Progenitor cell of endocrine pancreas (in vitro differentiated cells): ENCODE results near the gene CTSC. TPM values are rescaled to one million over a fixed set of nuclear protein-coding genes. Genes with fewer than 3 reads are reported as not detected.

Experiments
- DNase-seq: peaks from one replicate; pipeline ENCODE4 v3.0.0; 2021; ENCODE audit warnings: low spot score; ENCODE audit not compliant: unreplicated experiment
- H3K27ac Mint-ChIP-seq: 2 replicates; pipeline ENCODE4 v1.8.0; 2021; ENCODE audit warnings: mild to moderate bottlenecking, moderate library complexity, mixed read lengths
- H3K27me3 Mint-ChIP-seq: 2 replicates; pipeline ENCODE4 v1.8.0; 2021; ENCODE audit warnings: mixed read lengths
- H3K36me3 Mint-ChIP-seq: 2 replicates; pipeline ENCODE4 v1.8.0; 2022; ENCODE audit warnings: mixed read lengths; ENCODE audit not compliant: insufficient read depth
- H3K4me1 Mint-ChIP-seq: 2 replicates; pipeline ENCODE4 v1.8.0; 2021; ENCODE audit warnings: low read depth, mixed read lengths
- H3K4me3 Mint-ChIP-seq: 2 replicates; pipeline ENCODE4 v1.8.0; 2021; ENCODE audit warnings: low read depth, mild to moderate bottlenecking, moderate library complexity, mixed read lengths
- H3K9me3 Mint-ChIP-seq: 2 replicates; pipeline ENCODE4 v1.8.0; 2021; ENCODE audit warnings: low read depth, mixed read lengths
- CTCF ChIP-seq: fragments of 200-600 bp; sonication (generic); IDR thresholded peaks from one replicate; pipeline ENCODE4 v1.5.0; 2021; ENCODE audit warnings: antibody characterized with exemption, mild to moderate bottlenecking; ENCODE audit not compliant: unreplicated experiment
- total RNA-seq: library from RNA; stranded (reverse); gene quantifications from 2 replicates; pipeline ENCODE4 v1.2.1, GENCODE V29; 2021

The CTSC gene
- total RNA-seq, 1 donor from 2014 or later = 55.0 TPM

- H3K27me3 Mint-ChIP-seq = peaks cover 83% of the 10 kb centered on the region
- peaks cover 4% of the 10 kb centered on the region for H3K9me3 Mint-ChIP-seq
- no peak for TF ChIP-seq CTCF
- peaks cover 31% of the 10 kb centered on the region for H3K4me1 Mint-ChIP-seq
- H3K36me3 Mint-ChIP-seq = peaks cover 13% of the 10 kb centered on the region
- DNase-seq = no peak
- no peak overlapping the region for H3K27ac Mint-ChIP-seq
- no peak overlapping the region for H3K4me3 Mint-ChIP-seq
These were observed 36.5 kb downstream of the CTSC start for GRCh38 chr11:88300888-88301487.

- peak overlapping the region; percentile 54 for H3K27ac Mint-ChIP-seq
- peaks cover 21% of the 10 kb centered on the region for H3K36me3 Mint-ChIP-seq
- no peak overlapping the region for H3K4me3 Mint-ChIP-seq
- no peaks in the 10 kb centered on the region for H3K9me3 Mint-ChIP-seq
- H3K4me1 Mint-ChIP-seq = peaks cover 32% of the 10 kb centered on the region
- TF ChIP-seq CTCF = no peak
- peaks cover 85% of the 10 kb centered on the region for H3K27me3 Mint-ChIP-seq
- no peak for DNase-seq
These were observed 39.7 kb downstream of the CTSC start for GRCh38 chr11:88297863-88298262.

GRCh38 chr11:88297421-88297820, 40.1 kb downstream of the CTSC start:
- peaks cover 23% of the 10 kb centered on the region for H3K36me3 Mint-ChIP-seq
- no peak overlapping the region for H3K4me3 Mint-ChIP-seq
- peaks cover 32% of the 10 kb centered on the region for H3K4me1 Mint-ChIP-seq

GRCh38 chr11:88295028-88295427, 42.5 kb downstream of the CTSC start:
- Mint-ChIP-seq H3K4me1 (peaks cover 21% of the 10 kb centered on the region), H3K27ac (no peak overlapping the region), H3K36me3 (peaks cover 24% of the 10 kb centered on the region)

More at GRCh38 chr11:88297421-88297820, 40.1 kb downstream of the CTSC start:
- Mint-ChIP-seq H3K9me3 (no peaks in the 10 kb centered on the region), H3K27me3 (peaks cover 85% of the 10 kb centered on the region), H3K27ac (peak overlapping the region; percentile 54)
- TF ChIP-seq CTCF = no peak
- DNase-seq = peak; percentile 32

GRCh38 chr11:88293931-88294330, 43.6 kb downstream of the CTSC start:
- H3K4me1 Mint-ChIP-seq = peaks cover 20% of the 10 kb centered on the region
- no peak for DNase-seq
- peaks cover 23% of the 10 kb centered on the region for H3K36me3 Mint-ChIP-seq
- no peak for TF ChIP-seq CTCF
- H3K4me3 Mint-ChIP-seq = no peak overlapping the region
- H3K27ac Mint-ChIP-seq = no peak overlapping the region
- H3K27me3 Mint-ChIP-seq = peaks cover 82% of the 10 kb centered on the region
- H3K9me3 Mint-ChIP-seq = no peaks in the 10 kb centered on the region

More at GRCh38 chr11:88295028-88295427, 42.5 kb downstream of the CTSC start:
- Mint-ChIP-seq H3K4me3 (no peak overlapping the region), H3K27me3 (peaks cover 82% of the 10 kb centered on the region), H3K9me3 (no peaks in the 10 kb centered on the region)
- DNase-seq = no peak
- TF ChIP-seq CTCF = no peak
